K562 (cell line): ENCODE data around the gene ADGRB3. TPM values are rescaled to one million over a fixed set of nuclear protein-coding genes. Genes with fewer than 3 reads are reported as not detected.
A peak's percentile ranks its signal among the peaks of the same experiment; 100 is the strongest.

Experiments
- GABPB1 ChIP-seq: sonication (generic); formaldehyde crosslinking; IDR thresholded peaks from 2 replicates; pipeline ENCODE4 v1.8.0; 2022; ENCODE audit warnings: mild to moderate bottlenecking, missing genetic modification reagents
- HCFC1 ChIP-seq: IDR thresholded peaks from 2 replicates; pipeline ENCODE4 v1.6.1; 2012; ENCODE audit warnings: low read depth, low read length, improper control_type of control experiment
- ZNF12 ChIP-seq: sonication (generic); formaldehyde crosslinking; IDR thresholded peaks from 2 replicates; pipeline ENCODE4 v1.4.0; 2020; ENCODE audit warnings: mild to moderate bottlenecking, missing genetic modification reagents
- ZNF263 ChIP-seq: sonication (generic); formaldehyde crosslinking; IDR thresholded peaks from 2 replicates; pipeline ENCODE4 v1.8.0; 2022; ENCODE audit warnings: mild to moderate bottlenecking, missing genetic modification reagents, borderline replicate concordance
- polyA plus RNA-seq, 8 experiments: library from polyadenylated mRNA; depleted of rRNA in 4 of 8; stranded (reverse) in 5 of 8; unstranded in 3 of 8; fragments of >200 nt; fragmentation: Nextera tagmentation in 2 of 8; fragmentation: Illumina TruSeq in 1 of 8; extraction: Ambion mirVana in 2 of 8; extraction: Trizol in 1 of 8; gene quantifications; 2 replicates each; pipeline versions ENCODE4 v1.2.1 to v1.2.3, GENCODE V29; 2011 to 2014; ENCODE audit warnings: inconsistent platforms in 1 of 8, missing spikeins in 1 of 8
- total RNA-seq, 7 experiments: library from RNA; depleted of rRNA in 6 of 7; stranded (reverse); fragments of >200 nt in 6 of 7; fragmentation: Illumina TruSeq in 2 of 7; extraction: Trizol in 2 of 7; gene quantifications; 2 replicates each; pipeline versions ENCODE4 v1.2.1 to v1.2.3, GENCODE V29; 2011 to 2021; ENCODE audit warnings: low replicate concordance in 1 of 7
- TF ChIP-seq, protein P1 (sequence below): fragments of 250-450 bp; sonication (Bioruptor Pico); IDR thresholded peaks from 2 replicates; pipeline ENCODE4 v1.4.0; 2020; ENCODE audit warnings: mild to moderate bottlenecking, moderate library complexity, borderline replicate concordance
- TF ChIP-seq, protein P2 (sequence below): sonication (generic); formaldehyde crosslinking; IDR thresholded peaks from 2 replicates; pipeline ENCODE4 v1.8.1; 2023; ENCODE audit warnings: mild to moderate bottlenecking, missing genetic modification reagents, moderate library complexity
- TF ChIP-seq, protein P3 (sequence below): fragments of 450-650 bp; IDR thresholded peaks from 2 replicates; pipeline ENCODE4 v1.6.1; 2016; ENCODE audit warnings: borderline replicate concordance
- TF ChIP-seq, protein P4 (sequence below), 2 experiments: fragments of 450-650 bp in 1 of 2; sonication (generic) in 1 of 2; formaldehyde crosslinking in 1 of 2; IDR thresholded peaks; 2 replicates each; pipeline versions ENCODE4 v1.7.1 to v1.9.0; 2016 to 2022; ENCODE audit warnings: inconsistent platforms in 1 of 2, mild to moderate bottlenecking in 1 of 2, missing genetic modification reagents in 1 of 2
- TF ChIP-seq, protein P5 (sequence below): fragments of 200-800 bp; sonication (Bioruptor generic); IDR thresholded peaks from 2 replicates; pipeline ENCODE4 v1.6.1; 2017; ENCODE audit warnings: missing genetic modification characterization, missing compliant biosample characterization

ADGRB3 gene
- total and polyA plus RNA-seq, 9 of the 15 experiments (the other 6 are each of a cell fraction or from before 2014, with no cell fraction given) = 0.90 to 7.8 (median 2.4) TPM

DNA sequence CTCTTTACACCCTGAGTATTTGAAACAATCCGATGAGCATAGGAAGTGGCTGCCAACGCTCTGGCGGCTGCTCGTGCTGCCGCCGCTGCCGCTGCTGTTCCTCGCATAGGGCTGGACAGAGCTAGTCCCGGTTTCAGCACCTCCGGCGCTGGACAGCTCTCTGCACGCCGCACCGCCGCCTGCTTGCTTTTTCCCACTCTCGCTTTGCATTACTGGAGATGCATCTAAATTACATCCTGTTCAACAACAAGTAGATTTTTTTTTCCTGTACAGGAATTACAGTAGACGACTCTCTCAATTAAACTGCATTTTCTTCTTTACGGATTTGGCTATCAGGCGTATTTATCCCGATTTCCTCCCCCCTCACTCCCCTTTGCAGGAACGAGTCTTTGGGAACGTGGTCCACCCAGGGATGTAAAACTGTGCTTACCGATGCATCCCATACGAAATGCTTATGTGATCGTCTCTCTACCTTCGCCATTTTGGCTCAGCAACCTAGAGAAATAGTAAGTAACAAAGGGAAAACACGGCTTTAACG, 597.9 kb downstream of the ADGRB3 start (continued):
- TF ChIP-seq, protein P1, sequence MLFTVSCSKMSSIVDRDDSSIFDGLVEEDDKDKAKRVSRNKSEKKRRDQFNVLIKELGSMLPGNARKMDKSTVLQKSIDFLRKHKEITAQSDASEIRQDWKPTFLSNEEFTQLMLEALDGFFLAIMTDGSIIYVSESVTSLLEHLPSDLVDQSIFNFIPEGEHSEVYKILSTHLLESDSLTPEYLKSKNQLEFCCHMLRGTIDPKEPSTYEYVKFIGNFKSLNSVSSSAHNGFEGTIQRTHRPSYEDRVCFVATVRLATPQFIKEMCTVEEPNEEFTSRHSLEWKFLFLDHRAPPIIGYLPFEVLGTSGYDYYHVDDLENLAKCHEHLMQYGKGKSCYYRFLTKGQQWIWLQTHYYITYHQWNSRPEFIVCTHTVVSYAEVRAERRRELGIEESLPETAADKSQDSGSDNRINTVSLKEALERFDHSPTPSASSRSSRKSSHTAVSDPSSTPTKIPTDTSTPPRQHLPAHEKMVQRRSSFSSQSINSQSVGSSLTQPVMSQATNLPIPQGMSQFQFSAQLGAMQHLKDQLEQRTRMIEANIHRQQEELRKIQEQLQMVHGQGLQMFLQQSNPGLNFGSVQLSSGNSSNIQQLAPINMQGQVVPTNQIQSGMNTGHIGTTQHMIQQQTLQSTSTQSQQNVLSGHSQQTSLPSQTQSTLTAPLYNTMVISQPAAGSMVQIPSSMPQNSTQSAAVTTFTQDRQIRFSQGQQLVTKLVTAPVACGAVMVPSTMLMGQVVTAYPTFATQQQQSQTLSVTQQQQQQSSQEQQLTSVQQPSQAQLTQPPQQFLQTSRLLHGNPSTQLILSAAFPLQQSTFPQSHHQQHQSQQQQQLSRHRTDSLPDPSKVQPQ = no peak
- TF ChIP-seq, protein P2, sequence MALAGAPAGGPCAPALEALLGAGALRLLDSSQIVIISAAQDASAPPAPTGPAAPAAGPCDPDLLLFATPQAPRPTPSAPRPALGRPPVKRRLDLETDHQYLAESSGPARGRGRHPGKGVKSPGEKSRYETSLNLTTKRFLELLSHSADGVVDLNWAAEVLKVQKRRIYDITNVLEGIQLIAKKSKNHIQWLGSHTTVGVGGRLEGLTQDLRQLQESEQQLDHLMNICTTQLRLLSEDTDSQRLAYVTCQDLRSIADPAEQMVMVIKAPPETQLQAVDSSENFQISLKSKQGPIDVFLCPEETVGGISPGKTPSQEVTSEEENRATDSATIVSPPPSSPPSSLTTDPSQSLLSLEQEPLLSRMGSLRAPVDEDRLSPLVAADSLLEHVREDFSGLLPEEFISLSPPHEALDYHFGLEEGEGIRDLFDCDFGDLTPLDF (CRISPR knock-in tag) = peak; percentile 69; the same call in 1 of the 2 replicates
- TF ChIP-seq ZNF263 (0 out of 2 replicates have a peak, but pooled peaks have one; percentile 23), HCFC1 (peak; percentile 28; the same call in 1 of the 2 replicates), GABPB1 (CRISPR knock-in tag) (peak; percentile 64; the same call in 1 of the 2 replicates), ZNF12 (CRISPR knock-in tag) (no peak)
- TF ChIP-seq, protein P3, sequence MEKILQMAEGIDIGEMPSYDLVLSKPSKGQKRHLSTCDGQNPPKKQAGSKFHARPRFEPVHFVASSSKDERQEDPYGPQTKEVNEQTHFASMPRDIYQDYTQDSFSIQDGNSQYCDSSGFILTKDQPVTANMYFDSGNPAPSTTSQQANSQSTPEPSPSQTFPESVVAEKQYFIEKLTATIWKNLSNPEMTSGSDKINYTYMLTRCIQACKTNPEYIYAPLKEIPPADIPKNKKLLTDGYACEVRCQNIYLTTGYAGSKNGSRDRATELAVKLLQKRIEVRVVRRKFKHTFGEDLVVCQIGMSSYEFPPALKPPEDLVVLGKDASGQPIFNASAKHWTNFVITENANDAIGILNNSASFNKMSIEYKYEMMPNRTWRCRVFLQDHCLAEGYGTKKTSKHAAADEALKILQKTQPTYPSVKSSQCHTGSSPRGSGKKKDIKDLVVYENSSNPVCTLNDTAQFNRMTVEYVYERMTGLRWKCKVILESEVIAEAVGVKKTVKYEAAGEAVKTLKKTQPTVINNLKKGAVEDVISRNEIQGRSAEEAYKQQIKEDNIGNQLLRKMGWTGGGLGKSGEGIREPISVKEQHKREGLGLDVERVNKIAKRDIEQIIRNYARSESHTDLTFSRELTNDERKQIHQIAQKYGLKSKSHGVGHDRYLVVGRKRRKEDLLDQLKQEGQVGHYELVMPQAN = peak; percentile 40; the same call in 1 of the 2 replicates
- TF ChIP-seq, protein P4, sequence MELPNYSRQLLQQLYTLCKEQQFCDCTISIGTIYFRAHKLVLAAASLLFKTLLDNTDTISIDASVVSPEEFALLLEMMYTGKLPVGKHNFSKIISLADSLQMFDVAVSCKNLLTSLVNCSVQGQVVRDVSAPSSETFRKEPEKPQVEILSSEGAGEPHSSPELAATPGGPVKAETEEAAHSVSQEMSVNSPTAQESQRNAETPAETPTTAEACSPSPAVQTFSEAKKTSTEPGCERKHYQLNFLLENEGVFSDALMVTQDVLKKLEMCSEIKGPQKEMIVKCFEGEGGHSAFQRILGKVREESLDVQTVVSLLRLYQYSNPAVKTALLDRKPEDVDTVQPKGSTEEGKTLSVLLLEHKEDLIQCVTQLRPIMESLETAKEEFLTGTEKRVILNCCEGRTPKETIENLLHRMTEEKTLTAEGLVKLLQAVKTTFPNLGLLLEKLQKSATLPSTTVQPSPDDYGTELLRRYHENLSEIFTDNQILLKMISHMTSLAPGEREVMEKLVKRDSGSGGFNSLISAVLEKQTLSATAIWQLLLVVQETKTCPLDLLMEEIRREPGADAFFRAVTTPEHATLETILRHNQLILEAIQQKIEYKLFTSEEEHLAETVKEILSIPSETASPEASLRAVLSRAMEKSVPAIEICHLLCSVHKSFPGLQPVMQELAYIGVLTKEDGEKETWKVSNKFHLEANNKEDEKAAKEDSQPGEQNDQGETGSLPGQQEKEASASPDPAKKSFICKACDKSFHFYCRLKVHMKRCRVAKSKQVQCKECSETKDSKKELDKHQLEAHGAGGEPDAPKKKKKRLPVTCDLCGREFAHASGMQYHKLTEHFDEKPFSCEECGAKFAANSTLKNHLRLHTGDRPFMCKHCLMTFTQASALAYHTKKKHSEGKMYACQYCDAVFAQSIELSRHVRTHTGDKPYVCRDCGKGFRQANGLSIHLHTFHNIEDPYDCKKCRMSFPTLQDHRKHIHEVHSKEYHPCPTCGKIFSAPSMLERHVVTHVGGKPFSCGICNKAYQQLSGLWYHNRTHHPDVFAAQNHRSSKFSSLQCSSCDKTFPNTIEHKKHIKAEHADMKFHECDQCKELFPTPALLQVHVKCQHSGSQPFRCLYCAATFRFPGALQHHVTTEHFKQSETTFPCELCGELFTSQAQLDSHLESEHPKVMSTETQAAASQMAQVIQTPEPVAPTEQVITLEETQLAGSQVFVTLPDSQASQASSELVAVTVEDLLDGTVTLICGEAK (IDR thresholded peaks at IDR 0.05) = peak; percentile 76
- TF ChIP-seq, protein P4 (CRISPR knock-in tag; IDR thresholded peaks at IDR 0.05) = no peak
- TF ChIP-seq, protein P5, sequence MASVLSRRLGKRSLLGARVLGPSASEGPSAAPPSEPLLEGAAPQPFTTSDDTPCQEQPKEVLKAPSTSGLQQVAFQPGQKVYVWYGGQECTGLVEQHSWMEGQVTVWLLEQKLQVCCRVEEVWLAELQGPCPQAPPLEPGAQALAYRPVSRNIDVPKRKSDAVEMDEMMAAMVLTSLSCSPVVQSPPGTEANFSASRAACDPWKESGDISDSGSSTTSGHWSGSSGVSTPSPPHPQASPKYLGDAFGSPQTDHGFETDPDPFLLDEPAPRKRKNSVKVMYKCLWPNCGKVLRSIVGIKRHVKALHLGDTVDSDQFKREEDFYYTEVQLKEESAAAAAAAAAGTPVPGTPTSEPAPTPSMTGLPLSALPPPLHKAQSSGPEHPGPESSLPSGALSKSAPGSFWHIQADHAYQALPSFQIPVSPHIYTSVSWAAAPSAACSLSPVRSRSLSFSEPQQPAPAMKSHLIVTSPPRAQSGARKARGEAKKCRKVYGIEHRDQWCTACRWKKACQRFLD (CRISPR knock-in tag) = peak; percentile 84
